K562 (cell line): ENCODE data around the gene ABL1. TPM values are rescaled to one million over a fixed set of nuclear protein-coding genes. Genes with fewer than 3 reads are reported as not detected.

Experiments
- CBX5 ChIP-seq: IDR thresholded peaks from 2 replicates; pipeline ENCODE4 v1.6.1; 2014; ENCODE audit warnings: low read depth, borderline replicate concordance
- CSDE1 ChIP-seq, 2 experiments: fragments of 450-650 bp; IDR thresholded peaks; 2 replicates each; pipeline ENCODE4 v1.6.1; 2016; ENCODE audit warnings: mild to moderate bottlenecking in 1 of 2
- ETV6 ChIP-seq, 3 experiments: fragments of 150-350 bp in 1 of 3; sonication (generic) in 1 of 3; formaldehyde crosslinking in 1 of 3; IDR thresholded peaks; 2 replicates each; pipeline versions ENCODE4 v1.6.1 to v1.8.0; 2014 to 2022; ENCODE audit warnings: borderline replicate concordance in 2 of 3, low read depth in 2 of 3, antibody characterized with exemption in 1 of 3, low read length in 1 of 3, mild to moderate bottlenecking in 1 of 3, missing genetic modification reagents in 1 of 3
- HNRNPK ChIP-seq: fragments of 200-400 bp; formaldehyde crosslinking; IDR thresholded peaks from one replicate; pipeline ENCODE4 v1.6.1; 2018; ENCODE audit warnings: mild to moderate bottlenecking, low read depth, low read length; ENCODE audit not compliant: poor library complexity, severe bottlenecking
- NFYB ChIP-seq: IDR thresholded peaks from 2 replicates; pipeline ENCODE4 v1.6.1; 2011; ENCODE audit warnings: mild to moderate bottlenecking, moderate library complexity; ENCODE audit not compliant: insufficient read length; ENCODE audit errors: extremely low read depth
- ZNF644 ChIP-seq: fragments of 200-800 bp; sonication (Bioruptor generic); IDR thresholded peaks from 2 replicates; pipeline ENCODE4 v1.6.1; 2016; ENCODE audit warnings: low read depth, missing genetic modification characterization, missing compliant biosample characterization
- polyA plus RNA-seq, 8 experiments: library from polyadenylated mRNA; depleted of rRNA in 4 of 8; stranded (reverse) in 5 of 8; unstranded in 3 of 8; fragments of >200 nt; fragmentation: Nextera tagmentation in 2 of 8; fragmentation: Illumina TruSeq in 1 of 8; extraction: Ambion mirVana in 2 of 8; extraction: Trizol in 1 of 8; gene quantifications; 2 replicates each; pipeline versions ENCODE4 v1.2.1 to v1.2.3, GENCODE V29; 2011 to 2014; ENCODE audit warnings: inconsistent platforms in 1 of 8, missing spikeins in 1 of 8
- total RNA-seq, 7 experiments: library from RNA; depleted of rRNA in 6 of 7; stranded (reverse); fragments of >200 nt in 6 of 7; fragmentation: Illumina TruSeq in 2 of 7; extraction: Trizol in 2 of 7; gene quantifications; 2 replicates each; pipeline versions ENCODE4 v1.2.1 to v1.2.3, GENCODE V29; 2011 to 2021; ENCODE audit warnings: low replicate concordance in 1 of 7
- TF ChIP-seq, protein P1 (sequence below): fragments of 250-450 bp; sonication (Bioruptor Pico); IDR thresholded peaks from 2 replicates; pipeline ENCODE4 v1.4.0; 2020
- TF ChIP-seq, protein P2 (sequence below): IDR thresholded peaks from 2 replicates; pipeline ENCODE4 v1.6.1; 2016; ENCODE audit warnings: missing genetic modification characterization, missing compliant biosample characterization
- TF ChIP-seq, protein P3 (sequence below): fragments of 450-650 bp; conservative IDR thresholded peaks from 2 replicates; pipeline ENCODE4 v1.6.1; 2016; ENCODE audit warnings: missing genetic modification characterization, low read depth, mild to moderate bottlenecking, missing compliant biosample characterization, moderate library complexity

Gene ABL1
- total and polyA plus RNA-seq, 9 of the 15 experiments (the other 6 are each of a cell fraction or from before 2014, with no cell fraction given): 1.5 to 130 (median 37.8) TPM

DNA sequence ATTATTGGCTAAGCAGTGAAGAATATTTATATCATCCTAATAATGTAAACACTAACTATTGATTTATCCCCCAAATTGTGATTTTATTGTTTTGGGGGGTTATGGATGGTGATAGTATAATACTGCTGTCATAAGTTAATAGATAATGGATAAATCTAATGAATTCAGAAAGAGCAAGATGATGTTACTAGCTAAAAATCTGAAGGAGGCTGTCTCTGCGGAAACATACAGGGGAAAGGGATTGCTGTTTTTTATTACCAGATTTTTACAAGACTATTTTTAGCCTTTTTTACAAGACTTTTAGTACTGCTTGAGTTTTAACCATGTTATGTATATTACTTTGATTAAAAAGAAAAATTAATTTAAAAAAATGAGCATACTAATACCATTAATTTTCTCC, 5.3 kb upstream of the ABL1 start (continued):
- TF ChIP-seq, protein P1, sequence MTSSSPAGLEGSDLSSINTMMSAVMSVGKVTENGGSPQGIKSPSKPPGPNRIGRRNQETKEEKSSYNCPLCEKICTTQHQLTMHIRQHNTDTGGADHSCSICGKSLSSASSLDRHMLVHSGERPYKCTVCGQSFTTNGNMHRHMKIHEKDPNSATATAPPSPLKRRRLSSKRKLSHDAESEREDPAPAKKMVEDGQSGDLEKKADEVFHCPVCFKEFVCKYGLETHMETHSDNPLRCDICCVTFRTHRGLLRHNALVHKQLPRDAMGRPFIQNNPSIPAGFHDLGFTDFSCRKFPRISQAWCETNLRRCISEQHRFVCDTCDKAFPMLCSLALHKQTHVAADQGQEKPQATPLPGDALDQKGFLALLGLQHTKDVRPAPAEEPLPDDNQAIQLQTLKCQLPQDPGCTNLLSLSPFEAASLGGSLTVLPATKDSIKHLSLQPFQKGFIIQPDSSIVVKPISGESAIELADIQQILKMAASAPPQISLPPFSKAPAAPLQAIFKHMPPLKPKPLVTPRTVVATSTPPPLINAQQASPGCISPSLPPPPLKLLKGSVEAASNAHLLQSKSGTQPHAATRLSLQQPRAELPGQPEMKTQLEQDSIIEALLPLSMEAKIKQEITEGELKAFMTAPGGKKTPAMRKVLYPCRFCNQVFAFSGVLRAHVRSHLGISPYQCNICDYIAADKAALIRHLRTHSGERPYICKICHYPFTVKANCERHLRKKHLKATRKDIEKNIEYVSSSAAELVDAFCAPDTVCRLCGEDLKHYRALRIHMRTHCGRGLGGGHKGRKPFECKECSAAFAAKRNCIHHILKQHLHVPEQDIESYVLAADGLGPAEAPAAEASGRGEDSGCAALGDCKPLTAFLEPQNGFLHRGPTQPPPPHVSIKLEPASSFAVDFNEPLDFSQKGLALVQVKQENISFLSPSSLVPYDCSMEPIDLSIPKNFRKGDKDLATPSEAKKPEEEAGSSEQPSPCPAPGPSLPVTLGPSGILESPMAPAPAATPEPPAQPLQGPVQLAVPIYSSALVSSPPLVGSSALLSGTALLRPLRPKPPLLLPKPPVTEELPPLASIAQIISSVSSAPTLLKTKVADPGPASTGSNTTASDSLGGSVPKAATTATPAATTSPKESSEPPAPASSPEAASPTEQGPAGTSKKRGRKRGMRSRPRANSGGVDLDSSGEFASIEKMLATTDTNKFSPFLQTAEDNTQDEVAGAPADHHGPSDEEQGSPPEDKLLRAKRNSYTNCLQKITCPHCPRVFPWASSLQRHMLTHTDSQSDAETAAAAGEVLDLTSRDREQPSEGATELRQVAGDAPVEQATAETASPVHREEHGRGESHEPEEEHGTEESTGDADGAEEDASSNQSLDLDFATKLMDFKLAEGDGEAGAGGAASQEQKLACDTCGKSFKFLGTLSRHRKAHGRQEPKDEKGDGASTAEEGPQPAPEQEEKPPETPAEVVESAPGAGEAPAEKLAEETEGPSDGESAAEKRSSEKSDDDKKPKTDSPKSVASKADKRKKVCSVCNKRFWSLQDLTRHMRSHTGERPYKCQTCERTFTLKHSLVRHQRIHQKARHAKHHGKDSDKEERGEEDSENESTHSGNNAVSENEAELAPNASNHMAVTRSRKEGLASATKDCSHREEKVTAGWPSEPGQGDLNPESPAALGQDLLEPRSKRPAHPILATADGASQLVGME (CRISPR knock-in tag): no peak
- TF ChIP-seq NFYB (no peak), HNRNPK (no peak), ETV6 (IDR thresholded peaks at IDR 0.05; ENCODE audit: borderline replicate concordance in 1 of 2, low read depth in 2 of 2, low read length in 1 of 2) (no peak), ETV6 (CRISPR knock-in tag; IDR thresholded peaks at IDR 0.05; ENCODE audit: borderline replicate concordance) (no peak), CSDE1 (IDR thresholded peaks at IDR 0.05) (no peak), ZNF644 (tag) (no peak), CBX5 (no peak)
- TF ChIP-seq, protein P2, sequence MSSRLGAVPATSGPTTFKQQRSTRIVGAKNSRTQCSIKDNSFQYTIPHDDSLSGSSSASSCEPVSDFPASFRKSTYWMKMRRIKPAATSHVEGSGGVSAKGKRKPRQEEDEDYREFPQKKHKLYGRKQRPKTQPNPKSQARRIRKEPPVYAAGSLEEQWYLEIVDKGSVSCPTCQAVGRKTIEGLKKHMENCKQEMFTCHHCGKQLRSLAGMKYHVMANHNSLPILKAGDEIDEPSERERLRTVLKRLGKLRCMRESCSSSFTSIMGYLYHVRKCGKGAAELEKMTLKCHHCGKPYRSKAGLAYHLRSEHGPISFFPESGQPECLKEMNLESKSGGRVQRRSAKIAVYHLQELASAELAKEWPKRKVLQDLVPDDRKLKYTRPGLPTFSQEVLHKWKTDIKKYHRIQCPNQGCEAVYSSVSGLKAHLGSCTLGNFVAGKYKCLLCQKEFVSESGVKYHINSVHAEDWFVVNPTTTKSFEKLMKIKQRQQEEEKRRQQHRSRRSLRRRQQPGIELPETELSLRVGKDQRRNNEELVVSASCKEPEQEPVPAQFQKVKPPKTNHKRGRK (tag): no peak
- TF ChIP-seq, protein P3, sequence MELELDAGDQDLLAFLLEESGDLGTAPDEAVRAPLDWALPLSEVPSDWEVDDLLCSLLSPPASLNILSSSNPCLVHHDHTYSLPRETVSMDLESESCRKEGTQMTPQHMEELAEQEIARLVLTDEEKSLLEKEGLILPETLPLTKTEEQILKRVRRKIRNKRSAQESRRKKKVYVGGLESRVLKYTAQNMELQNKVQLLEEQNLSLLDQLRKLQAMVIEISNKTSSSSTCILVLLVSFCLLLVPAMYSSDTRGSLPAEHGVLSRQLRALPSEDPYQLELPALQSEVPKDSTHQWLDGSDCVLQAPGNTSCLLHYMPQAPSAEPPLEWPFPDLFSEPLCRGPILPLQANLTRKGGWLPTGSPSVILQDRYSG (tag): no peak
- TF ChIP-seq, all 486 proteins: peak for 0
